GM12878 (cell line): ENCODE data around the gene ANKRD30A. TPM values are rescaled to one million over a fixed set of nuclear protein-coding genes. Genes with fewer than 3 reads are reported as not detected.

ENCODE experiments used
- CHD1 ChIP-seq: IDR thresholded peaks from 2 replicates; pipeline ENCODE4 v1.6.1; 2012; ENCODE audit warnings: low read depth, low read length, improper control_type of control experiment
- E4F1 ChIP-seq: fragments of 450-650 bp; IDR thresholded peaks from 2 replicates; pipeline ENCODE4 v1.6.1; 2018; ENCODE audit warnings: borderline replicate concordance, mild to moderate bottlenecking; ENCODE audit not compliant: partially characterized antibody
- EED ChIP-seq: sonication (generic); IDR thresholded peaks from 2 replicates; pipeline ENCODE4 v1.6.1; 2016; ENCODE audit warnings: antibody characterized with exemption, low read depth
- EZH2 ChIP-seq: IDR thresholded peaks from 2 replicates; pipeline ENCODE4 v1.6.1; 2012; ENCODE audit warnings: low read depth, mild to moderate bottlenecking, control low read depth, inconsistent platforms, low read length, borderline replicate concordance; ENCODE audit not compliant: control insufficient read depth
- FOXK2 ChIP-seq: fragments of 450-650 bp; IDR thresholded peaks from 2 replicates; pipeline ENCODE4 v1.6.1; 2017; ENCODE audit warnings: mild to moderate bottlenecking, moderate library complexity
- IKZF2 ChIP-seq, 2 experiments: fragments of 450-650 bp; IDR thresholded peaks; 2 replicates each; pipeline ENCODE4 v1.6.1; 2017; ENCODE audit warnings: mild to moderate bottlenecking in 2 of 2, moderate library complexity in 2 of 2
- IRF3 ChIP-seq: fragments of 450-650 bp; IDR thresholded peaks from 2 replicates; pipeline ENCODE4 v1.6.1; 2014; ENCODE audit warnings: mild to moderate bottlenecking
- KDM1A ChIP-seq: fragments of 200-600 bp; sonication (generic); IDR thresholded peaks from 2 replicates; pipeline ENCODE4 v1.6.1; 2016; ENCODE audit warnings: borderline replicate concordance
- SMARCA5 ChIP-seq: fragments of 450-650 bp; IDR thresholded peaks from 2 replicates; pipeline ENCODE4 v1.6.1; 2017; ENCODE audit warnings: mild to moderate bottlenecking
- SP1 ChIP-seq: IDR thresholded peaks from one replicate; pipeline ENCODE4 v1.6.1; 2011; ENCODE audit warnings: low read depth, low read length
- ZNF217 ChIP-seq: fragments of 450-650 bp; IDR thresholded peaks from 2 replicates; pipeline ENCODE4 v1.6.1; 2017; ENCODE audit warnings: antibody characterized with exemption, mild to moderate bottlenecking
- polyA plus RNA-seq, 11 experiments: library from polyadenylated mRNA; depleted of rRNA in 4 of 11; unstranded in 6 of 11; stranded (reverse) in 5 of 11; fragments of >200 nt; fragmentation: Nextera tagmentation in 4 of 11; fragmentation: Illumina TruSeq in 1 of 11; extraction: Ambion mirVana in 4 of 11; extraction: Trizol in 1 of 11; gene quantifications; 1 replicate in 1 of 11; 2 replicates in 10 of 11; pipeline versions ENCODE4 v1.2.1 to v1.2.3, GENCODE V29; 2011 to 2016; ENCODE audit warnings: inconsistent platforms in 2 of 11, missing spikeins in 2 of 11, low read depth in 1 of 11
- total RNA-seq, 4 experiments: library from RNA; depleted of rRNA in 3 of 4; stranded (reverse); fragments of >200 nt in 3 of 4; fragmentation: Illumina TruSeq in 1 of 4; extraction: Trizol in 1 of 4; gene quantifications; 2 replicates each; pipeline versions ENCODE4 v1.2.1 to v1.2.3, GENCODE V29; 2013 to 2021

ANKRD30A gene
- total and polyA plus RNA-seq, 10 of the 15 experiments (the other 5 are each of a cell fraction or from before 2014, with no cell fraction given), result 0.22 to 3.4 (median 0.74) TPM

- no peak for TF ChIP-seq E4F1
- TF ChIP-seq ZNF217, result no peak
- TF ChIP-seq SMARCA5, result no peak
- no peak for TF ChIP-seq FOXK2
- no peak for TF ChIP-seq EZH2
- TF ChIP-seq IRF3, result no peak
- no peak for TF ChIP-seq EED
- TF ChIP-seq CHD1, result no peak
- TF ChIP-seq IKZF2 (IDR thresholded peaks at IDR 0.05), result no peak
- TF ChIP-seq KDM1A, result no peak
- TF ChIP-seq SP1, result no peak
- TF ChIP-seq, all 136 proteins: peak for 0
These were observed 149.9 kb downstream of the ANKRD30A start (continued) for GRCh38 chr10:37275216-37275777.
